Fibroblast of skin of back (primary cell): ENCODE measurements around the gene TRIM29.

Source experiments
- DNase-seq: peaks from one replicate; pipeline ENCODE4 v3.0.0-alpha.2; 2013

The TRIM29 gene

GRCh38 chr11:120061761-120062560 is 76.0 kb downstream of the TRIM29 start:
- peak; percentile 57 for DNase-seq
